ENCODE data around the gene CCDC9B. TPM values are rescaled to one million over a fixed set of nuclear protein-coding genes. Genes with fewer than 3 reads are reported as not detected.

Gene CCDC9B
- total RNA-seq, 1 donor from 2014 or later = 9.8 TPM

DNA sequence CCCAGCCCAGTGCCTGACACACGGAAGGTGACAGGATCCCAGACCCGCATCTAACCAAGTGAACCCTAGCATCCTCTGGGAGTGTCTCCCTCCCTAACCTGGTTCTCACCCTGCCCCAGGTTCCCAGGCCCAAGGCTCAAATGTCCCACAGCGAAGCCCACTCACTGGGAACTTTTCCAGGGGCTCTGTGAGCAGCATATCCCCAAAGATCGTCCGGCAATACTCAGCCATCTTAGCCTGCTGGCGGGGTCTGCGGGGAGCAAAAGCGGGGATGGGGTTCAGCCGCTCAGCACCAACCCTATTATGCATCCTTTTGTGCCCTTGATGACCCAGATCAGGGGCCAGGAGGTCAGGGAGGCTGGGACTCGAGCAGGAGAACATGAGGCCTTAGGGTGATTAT lies 43.4 kb downstream of the CCDC9B start:
- Mint-ChIP-seq H3K27ac (ENCODE audit: unreplicated experiment) (no peak overlapping the region), H3K4me1 (ENCODE audit: low read depth, unreplicated experiment) (no peaks in the 10 kb centered on the region), H3K9me3 (ENCODE audit: unreplicated experiment) (peaks cover 6% of the 10 kb centered on the region), H3K4me3 (ENCODE audit: unreplicated experiment) (no peak overlapping the region), H3K27me3 (ENCODE audit: low read depth, unreplicated experiment) (peaks cover 61% of the 10 kb centered on the region), H3K36me3 (ENCODE audit: low read depth, unreplicated experiment) (peaks cover 3% of the 10 kb centered on the region)
- DNase-seq (ENCODE audit: low read depth) (no peak), FAIRE-seq (no peak)
- TF ChIP-seq EZH2 (IDR thresholded peaks at IDR 0.05; ENCODE audit: insufficient read depth, low read length) = no peak
- TF ChIP-seq CTCF (IDR thresholded peaks at IDR 0.05; ENCODE audit: insufficient read depth, low read depth, low read length) = no peak
- Histone ChIP-seq H3K4me1 (ENCODE audit: insufficient read depth, low read length) (no peaks in the 10 kb centered on the region), H3K4me3 (ENCODE audit: insufficient read depth, low read depth, low read length) (no peak overlapping the region), H3K27ac (ENCODE audit: low read depth, low read length) (no peak overlapping the region), H2AFZ (ENCODE audit: low read depth, low read length) (no peak overlapping the region), H4K20me1 (ENCODE audit: insufficient read depth, low read length) (no peaks in the 10 kb centered on the region), H3K9ac (ENCODE audit: low read length) (no peak overlapping the region), H3K79me2 (ENCODE audit: insufficient read depth, low read length) (no peaks in the 10 kb centered on the region), H3K9me3 (ENCODE audit: insufficient read depth, low read depth, low read length) (peaks cover 4% of the 10 kb centered on the region), H3K27me3 (ENCODE audit: insufficient read depth, low read length) (peaks cover 6% of the 10 kb centered on the region), H3K4me2 (ENCODE audit: low read length) (no peak overlapping the region), H3K36me3 (ENCODE audit: insufficient read depth, low read length) (no peaks in the 10 kb centered on the region)

GRCh38 chr15:40296561-40297230 lies 44.0 kb downstream of the CCDC9B start:
- FAIRE-seq = no peak
- H3K27me3 Mint-ChIP-seq (ENCODE audit: low read depth, unreplicated experiment) = peaks cover 68% of the 10 kb centered on the region
- H3K4me1 Mint-ChIP-seq (ENCODE audit: low read depth, unreplicated experiment) = no peaks in the 10 kb centered on the region
- Histone ChIP-seq H3K4me3 (ENCODE audit: insufficient read depth, low read depth, low read length) (no peak overlapping the region), H3K27ac (ENCODE audit: low read depth, low read length) (no peak overlapping the region), H3K4me2 (ENCODE audit: low read length) (no peak overlapping the region), H4K20me1 (ENCODE audit: insufficient read depth, low read length) (no peaks in the 10 kb centered on the region), H3K27me3 (ENCODE audit: insufficient read depth, low read length) (peaks cover 13% of the 10 kb centered on the region), H3K9me3 (ENCODE audit: insufficient read depth, low read depth, low read length) (peaks cover 4% of the 10 kb centered on the region), H3K36me3 (ENCODE audit: insufficient read depth, low read length) (no peaks in the 10 kb centered on the region), H3K79me2 (ENCODE audit: insufficient read depth, low read length) (no peaks in the 10 kb centered on the region), H3K9ac (ENCODE audit: low read length) (no peak overlapping the region), H2AFZ (ENCODE audit: low read depth, low read length) (no peak overlapping the region), H3K4me1 (ENCODE audit: insufficient read depth, low read length) (no peaks in the 10 kb centered on the region)
- peaks cover 3% of the 10 kb centered on the region for H3K36me3 Mint-ChIP-seq (ENCODE audit: low read depth, unreplicated experiment)
- H3K9me3 Mint-ChIP-seq (ENCODE audit: unreplicated experiment) = peaks cover 6% of the 10 kb centered on the region
- no peak for DNase-seq (ENCODE audit: low read depth)
- TF ChIP-seq CTCF (IDR thresholded peaks at IDR 0.05; ENCODE audit: insufficient read depth, low read depth, low read length) (no peak), EZH2 (IDR thresholded peaks at IDR 0.05; ENCODE audit: insufficient read depth, low read length) (no peak)
- H3K4me3 Mint-ChIP-seq (ENCODE audit: unreplicated experiment) = peak overlapping the region; percentile 54
- H3K27ac Mint-ChIP-seq (ENCODE audit: unreplicated experiment) = no peak overlapping the region

DNA sequence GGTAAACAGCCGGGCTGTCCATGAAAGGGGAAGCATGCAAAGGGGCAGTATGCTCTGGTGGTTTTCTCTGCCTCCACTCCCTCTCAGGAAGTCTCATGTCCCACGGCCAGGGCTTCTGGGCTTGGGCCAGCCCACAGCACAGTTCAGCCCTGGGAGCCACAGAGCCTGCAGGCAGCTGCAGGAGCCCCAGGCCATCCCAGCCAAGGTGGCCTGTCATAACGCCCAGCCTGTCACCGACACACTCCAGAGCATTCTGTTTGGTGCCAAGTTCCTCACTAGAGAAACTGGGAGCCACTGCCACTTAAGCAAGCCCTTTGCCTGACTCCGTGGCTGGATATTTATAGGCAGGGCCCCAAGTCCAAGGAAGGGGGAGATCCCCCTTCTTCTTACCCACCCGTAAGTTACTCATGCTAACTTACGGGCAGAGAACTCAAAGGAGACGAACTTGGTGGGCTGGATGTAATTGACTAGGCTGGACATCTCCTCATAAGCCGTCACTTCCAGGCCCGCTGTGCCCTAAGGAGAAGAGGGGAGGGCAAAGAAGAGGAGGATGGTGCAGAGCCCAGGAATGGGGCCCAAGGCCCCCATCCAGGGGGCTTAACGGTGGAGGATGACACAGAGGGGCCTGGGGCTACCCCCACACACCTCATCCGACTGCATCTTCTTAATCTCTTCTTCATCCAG lies 44.7 kb downstream of the CCDC9B start:
- no peaks in the 10 kb centered on the region for H4K20me1 ChIP-seq (ENCODE audit: insufficient read depth, low read length)
- FAIRE-seq (no peak), DNase-seq (ENCODE audit: low read depth) (no peak)
- Mint-ChIP-seq H3K36me3 (ENCODE audit: low read depth, unreplicated experiment) (peaks cover 3% of the 10 kb centered on the region), H3K9me3 (ENCODE audit: unreplicated experiment) (peaks cover 6% of the 10 kb centered on the region), H3K4me1 (ENCODE audit: low read depth, unreplicated experiment) (no peaks in the 10 kb centered on the region), H3K4me3 (ENCODE audit: unreplicated experiment) (no peak overlapping the region), H3K27me3 (ENCODE audit: low read depth, unreplicated experiment) (peaks cover 66% of the 10 kb centered on the region), H3K27ac (ENCODE audit: unreplicated experiment) (no peak overlapping the region)
- H3K4me1 ChIP-seq (ENCODE audit: insufficient read depth, low read length) = peaks cover 2% of the 10 kb centered on the region
- no peaks in the 10 kb centered on the region for H3K79me2 ChIP-seq (ENCODE audit: insufficient read depth, low read length)
- peak overlapping the region; percentile 26 for H2AFZ ChIP-seq (ENCODE audit: low read depth, low read length)
- H3K4me3 ChIP-seq (ENCODE audit: insufficient read depth, low read depth, low read length) = no peak overlapping the region
- H3K36me3 ChIP-seq (ENCODE audit: insufficient read depth, low read length) = no peaks in the 10 kb centered on the region
- H3K27me3 ChIP-seq (ENCODE audit: insufficient read depth, low read length) = peaks cover 14% of the 10 kb centered on the region
- no peak overlapping the region for H3K4me2 ChIP-seq (ENCODE audit: low read length)
- H3K9me3 ChIP-seq (ENCODE audit: insufficient read depth, low read depth, low read length) = peaks cover 4% of the 10 kb centered on the region
- no peak overlapping the region for H3K9ac ChIP-seq (ENCODE audit: low read length)
- TF ChIP-seq EZH2 (IDR thresholded peaks at IDR 0.05; ENCODE audit: insufficient read depth, low read length) (no peak), CTCF (IDR thresholded peaks at IDR 0.05; ENCODE audit: insufficient read depth, low read depth, low read length) (no peak)
- H3K27ac ChIP-seq (ENCODE audit: low read depth, low read length) = no peak overlapping the region

Measured in astrocyte (in vitro differentiated cells and primary cell).